Activated CD4-positive, alpha-beta T cell treated with anti-CD3 and anti-CD28 coated beads for 36 hours (primary cell): ENCODE data around the gene DCAF8L1. TPM values are rescaled to one million over a fixed set of nuclear protein-coding genes. Genes with fewer than 3 reads are reported as not detected.
"Not testable (repeated sequence)": the region's sequence is repeated elsewhere in the genome, so short reads cannot be mapped to it uniquely, and the experiment has no call there.

Experiments
- ATAC-seq: fragments of 200-7000 bp; cut with Tn5 transposase; one replicate; pipeline ENCODE4 v1.10.0; 2021; ENCODE audit warnings: mild to moderate bottlenecking, moderate library complexity
- CTCF ChIA-PET: fragments of 350-600 bp; sonication (Branson Sonifier 250); formaldehyde crosslinking; loops from one replicate; lab custom pipeline; 2021; ENCODE audit warnings: antibody characterized with exemption; lab: Charles Lee
- POLR2A ChIA-PET: fragments of 350-600 bp; sonication (Branson Sonifier 250); formaldehyde crosslinking; loops from one replicate; lab custom pipeline; 2021; ENCODE audit warnings: antibody characterized with exemption, inconsistent platforms; lab: Charles Lee
- DNase-seq: peaks from one replicate; pipeline ENCODE4 v3.0.0-alpha.2; 2020
- H3K27ac Mint-ChIP-seq: one replicate; pipeline ENCODE4 v1.8.0; 2021; ENCODE audit warnings: mixed read lengths
- H3K27me3 Mint-ChIP-seq: one replicate; pipeline ENCODE4 v1.8.0; 2021; ENCODE audit warnings: mixed read lengths
- H3K36me3 Mint-ChIP-seq: one replicate; pipeline ENCODE4 v1.8.0; 2021; ENCODE audit warnings: low read depth, mixed read lengths
- H3K4me1 Mint-ChIP-seq: one replicate; pipeline ENCODE4 v1.8.0; 2021; ENCODE audit warnings: mixed read lengths
- H3K4me3 Mint-ChIP-seq: one replicate; pipeline ENCODE4 v1.8.0; 2021; ENCODE audit warnings: mild to moderate bottlenecking, moderate library complexity, mixed read lengths
- H3K9me3 Mint-ChIP-seq: one replicate; pipeline ENCODE4 v1.8.0; 2021; ENCODE audit warnings: low read depth, mixed read lengths
- intact Hi-C, 2 experiments: fragments of 100-400 bp; cut with DNase I in 1 of 2; cut with micrococcal nuclease in 1 of 2; formaldehyde crosslinking; loops; one replicate each; pipeline versions ENCODE4 v1.14.2 to v1.15.1; 2022 to 2024; cut with DNase I, micrococcal nuclease
- total RNA-seq, 2 experiments: library from RNA; stranded (reverse); gene quantifications; one replicate each; pipeline ENCODE4 v1.2.3, GENCODE V29; 2021

Gene DCAF8L1
- total RNA-seq, 2 experiments from 2014 or later, result not detected

- intact Hi-C loops, result no loop called here
- ATAC-seq, result no peak
- H3K4me3 Mint-ChIP-seq, result no peak overlapping the region
- H3K4me1 Mint-ChIP-seq, result no peaks in the 10 kb centered on the region
- no peaks in the 10 kb centered on the region for H3K36me3 Mint-ChIP-seq
- POLR2A ChIA-PET, result no interaction called here
- no peaks in the 10 kb centered on the region for H3K9me3 Mint-ChIP-seq
- no peak overlapping the region for H3K27ac Mint-ChIP-seq
- CTCF ChIA-PET, result no interaction called here
- H3K27me3 Mint-ChIP-seq, result no peaks in the 10 kb centered on the region
- DNase-seq, result no peak
These were observed 12.4 kb downstream of the DCAF8L1 start for GRCh38 chrX:27968878-27969277.

GRCh38 chrX:27968352-27968751 lies 12.9 kb downstream of the DCAF8L1 start:
- CTCF ChIA-PET, result no interaction called here

GRCh38 chrX:27966955-27967354 lies 14.3 kb downstream of the DCAF8L1 start:
- H3K27ac Mint-ChIP-seq, result no peak overlapping the region
- H3K9me3 Mint-ChIP-seq, result no peaks in the 10 kb centered on the region
- no peak overlapping the region for H3K4me3 Mint-ChIP-seq
- H3K4me1 Mint-ChIP-seq, result no peaks in the 10 kb centered on the region
- ATAC-seq, result no peak
- intact Hi-C loops, result no loop called here
- POLR2A ChIA-PET, result no interaction called here
- DNase-seq, result no peak
- no peaks in the 10 kb centered on the region for H3K27me3 Mint-ChIP-seq
- CTCF ChIA-PET, result no interaction called here
- H3K36me3 Mint-ChIP-seq, result no peaks in the 10 kb centered on the region

More at GRCh38 chrX:27968352-27968751, 12.9 kb downstream of the DCAF8L1 start:
- intact Hi-C loops, result no loop called here
- no peaks in the 10 kb centered on the region for H3K36me3 Mint-ChIP-seq
- H3K27me3 Mint-ChIP-seq, result no peaks in the 10 kb centered on the region
- no peaks in the 10 kb centered on the region for H3K9me3 Mint-ChIP-seq
- H3K4me1 Mint-ChIP-seq, result no peaks in the 10 kb centered on the region
- ATAC-seq (no peak), DNase-seq (no peak)
- H3K27ac Mint-ChIP-seq, result no peak overlapping the region
- POLR2A ChIA-PET, result no interaction called here
- no peak overlapping the region for H3K4me3 Mint-ChIP-seq

- H3K36me3 Mint-ChIP-seq, result no peaks in the 10 kb centered on the region
- H3K4me3 Mint-ChIP-seq, result no peak overlapping the region
- ChIA-PET POLR2A (no interaction called here), CTCF (no interaction called here)
- intact Hi-C loops, result no loop called here
- no peaks in the 10 kb centered on the region for H3K4me1 Mint-ChIP-seq
- no peaks in the 10 kb centered on the region for H3K27me3 Mint-ChIP-seq
- DNase-seq (no peak), ATAC-seq (no peak)
- no peak overlapping the region for H3K27ac Mint-ChIP-seq
- H3K9me3 Mint-ChIP-seq, result no peaks in the 10 kb centered on the region
These were observed 14.8 kb downstream of the DCAF8L1 start for GRCh38 chrX:27966492-27966891.

GRCh38 chrX:27965348-27965747 lies 15.9 kb downstream of the DCAF8L1 start:
- CTCF ChIA-PET, H3K9me3 Mint-ChIP-seq, H3K36me3 Mint-ChIP-seq, ATAC-seq, POLR2A ChIA-PET, H3K4me3 Mint-ChIP-seq, DNase-seq, intact Hi-C loops, H3K4me1 Mint-ChIP-seq, H3K27me3 Mint-ChIP-seq, H3K27ac Mint-ChIP-seq: not testable (repeated sequence)

- H3K4me3 Mint-ChIP-seq, result no peak overlapping the region
- peaks cover 6% of the 10 kb centered on the region for H3K9me3 Mint-ChIP-seq
- H3K27ac Mint-ChIP-seq, result no peak overlapping the region
- intact Hi-C loops, result no loop called here
- CTCF ChIA-PET, result no interaction called here
- H3K4me1 Mint-ChIP-seq, result no peaks in the 10 kb centered on the region
- ATAC-seq (no peak), DNase-seq (no peak)
- H3K36me3 Mint-ChIP-seq, result no peaks in the 10 kb centered on the region
- H3K27me3 Mint-ChIP-seq, result no peaks in the 10 kb centered on the region
- POLR2A ChIA-PET, result no interaction called here
These were observed 16.8 kb downstream of the DCAF8L1 start for GRCh38 chrX:27964432-27964831.

- H3K36me3 Mint-ChIP-seq, ATAC-seq, H3K9me3 Mint-ChIP-seq, H3K4me3 Mint-ChIP-seq, H3K27me3 Mint-ChIP-seq, CTCF ChIA-PET, DNase-seq, H3K27ac Mint-ChIP-seq, H3K4me1 Mint-ChIP-seq, intact Hi-C loops, POLR2A ChIA-PET: not testable (repeated sequence)
These were observed 20.8 kb downstream of the DCAF8L1 start for GRCh38 chrX:27960410-27960809.

GRCh38 chrX:27953171-27953570 lies 28.1 kb downstream of the DCAF8L1 start:
- POLR2A ChIA-PET, result no interaction called here
- CTCF ChIA-PET, result no interaction called here
- intact Hi-C loops, result no loop called here
- DNase-seq (no peak), ATAC-seq (no peak)
- no peaks in the 10 kb centered on the region for H3K9me3 Mint-ChIP-seq
- H3K27ac Mint-ChIP-seq, result no peak overlapping the region
- no peaks in the 10 kb centered on the region for H3K27me3 Mint-ChIP-seq
- H3K4me3 Mint-ChIP-seq, result no peak overlapping the region
- no peaks in the 10 kb centered on the region for H3K36me3 Mint-ChIP-seq
- no peaks in the 10 kb centered on the region for H3K4me1 Mint-ChIP-seq

GRCh38 chrX:27933361-27933760 lies 47.9 kb downstream of the DCAF8L1 start:
- DNase-seq (no peak), ATAC-seq (no peak)
- ChIA-PET CTCF (no interaction called here), POLR2A (no interaction called here)
- intact Hi-C loops, result no loop called here
- Mint-ChIP-seq H3K27ac (no peak overlapping the region), H3K9me3 (no peaks in the 10 kb centered on the region), H3K36me3 (no peaks in the 10 kb centered on the region), H3K4me1 (no peaks in the 10 kb centered on the region), H3K4me3 (no peak overlapping the region), H3K27me3 (no peaks in the 10 kb centered on the region)

Other genes with a start within 250 kb of the DCAF8L1 start
- not detected for gene MAGEB10, start 173.5 kb downstream of the DCAF8L1 start, total RNA-seq